ENCODE measurements around the gene GAGE1. TPM values are rescaled to one million over a fixed set of nuclear protein-coding genes. Genes with fewer than 3 reads are reported as not detected.

The GAGE1 gene, protein sequence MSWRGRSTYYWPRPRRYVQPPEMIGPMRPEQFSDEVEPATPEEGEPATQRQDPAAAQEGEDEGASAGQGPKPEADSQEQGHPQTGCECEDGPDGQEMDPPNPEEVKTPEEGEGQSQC
- total RNA-seq (2014; rRNA removed; shearing (Covaris generic)): 29.5 and 37.1 TPM in 2 replicates

DNA sequence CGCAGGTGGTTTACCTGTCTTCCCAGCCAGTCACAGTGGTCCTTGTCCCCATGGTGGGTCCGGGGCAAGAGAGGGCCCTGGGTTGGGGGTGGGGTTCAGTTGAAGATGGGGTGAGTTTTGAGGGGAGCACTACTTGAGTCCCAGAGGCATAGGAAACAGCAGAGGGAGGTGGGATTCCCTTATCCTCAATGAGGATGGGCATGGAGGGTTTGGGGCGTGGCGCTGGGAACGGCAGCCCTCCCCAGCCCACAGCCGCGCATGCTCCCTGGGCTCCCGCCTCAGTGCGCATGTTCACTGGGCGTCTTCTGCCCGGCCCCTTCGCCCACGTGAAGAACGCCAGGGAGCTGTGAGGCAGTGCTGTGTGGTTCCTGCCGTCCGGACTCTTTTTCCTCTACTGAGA, at the start of gene GAGE1:
TSS of gene GAGE1 (plus strand) at position 301 of the 400 bp plus-strand sequence. CDS start 1,155 bp downstream, outside the sequence.

GRCh38 chrX:49550989-49551388, 47.8 kb upstream of the GAGE1 start, which contains the start of gene GAGE12E:
TSS of gene GAGE12E (plus strand) at chrX:49551289. CDS start at chrX:49552444, 1,155 bp downstream.

GRCh38 chrX:49560542-49560941, 38.3 kb upstream of the GAGE1 start, which contains the start of gene GAGE12F:
TSS of gene GAGE12F (plus strand) at chrX:49560842. CDS start at chrX:49561997, 1,155 bp downstream.

DNA sequence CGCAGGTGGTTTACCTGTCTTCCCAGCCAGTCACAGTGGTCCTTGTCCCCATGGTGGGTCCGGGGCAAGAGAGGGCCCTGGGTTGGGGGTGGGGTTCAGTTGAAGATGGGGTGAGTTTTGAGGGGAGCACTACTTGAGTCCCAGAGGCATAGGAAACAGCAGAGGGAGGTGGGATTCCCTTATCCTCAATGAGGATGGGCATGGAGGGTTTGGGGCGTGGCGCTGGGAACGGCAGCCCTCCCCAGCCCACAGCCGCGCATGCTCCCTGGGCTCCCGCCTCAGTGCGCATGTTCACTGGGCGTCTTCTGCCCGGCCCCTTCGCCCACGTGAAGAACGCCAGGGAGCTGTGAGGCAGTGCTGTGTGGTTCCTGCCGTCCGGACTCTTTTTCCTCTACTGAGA, 28.7 kb upstream of the GAGE1 start, which contains the start of gene GAGE12G:
TSS of gene GAGE12G (plus strand) at position 301 of the 400 bp plus-strand sequence. CDS start 1,155 bp downstream, outside the sequence.

DNA sequence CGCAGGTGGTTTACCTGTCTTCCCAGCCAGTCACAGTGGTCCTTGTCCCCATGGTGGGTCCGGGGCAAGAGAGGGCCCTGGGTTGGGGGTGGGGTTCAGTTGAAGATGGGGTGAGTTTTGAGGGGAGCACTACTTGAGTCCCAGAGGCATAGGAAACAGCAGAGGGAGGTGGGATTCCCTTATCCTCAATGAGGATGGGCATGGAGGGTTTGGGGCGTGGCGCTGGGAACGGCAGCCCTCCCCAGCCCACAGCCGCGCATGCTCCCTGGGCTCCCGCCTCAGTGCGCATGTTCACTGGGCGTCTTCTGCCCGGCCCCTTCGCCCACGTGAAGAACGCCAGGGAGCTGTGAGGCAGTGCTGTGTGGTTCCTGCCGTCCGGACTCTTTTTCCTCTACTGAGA, 19.2 kb upstream of the GAGE1 start, which contains the start of gene GAGE12H:
TSS of gene GAGE12H (plus strand) at position 301 of the 400 bp plus-strand sequence. CDS start 1,155 bp downstream, outside the sequence.

DNA sequence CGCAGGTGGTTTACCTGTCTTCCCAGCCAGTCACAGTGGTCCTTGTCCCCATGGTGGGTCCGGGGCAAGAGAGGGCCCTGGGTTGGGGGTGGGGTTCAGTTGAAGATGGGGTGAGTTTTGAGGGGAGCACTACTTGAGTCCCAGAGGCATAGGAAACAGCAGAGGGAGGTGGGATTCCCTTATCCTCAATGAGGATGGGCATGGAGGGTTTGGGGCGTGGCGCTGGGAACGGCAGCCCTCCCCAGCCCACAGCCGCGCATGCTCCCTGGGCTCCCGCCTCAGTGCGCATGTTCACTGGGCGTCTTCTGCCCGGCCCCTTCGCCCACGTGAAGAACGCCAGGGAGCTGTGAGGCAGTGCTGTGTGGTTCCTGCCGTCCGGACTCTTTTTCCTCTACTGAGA, 9.6 kb upstream of the GAGE1 start, which contains the start of gene GAGE2A:
TSS of gene GAGE2A (plus strand) at position 301 of the 400 bp plus-strand sequence. CDS start 1,155 bp downstream, outside the sequence.

Other genes with a start within 250 kb of the GAGE1 start
- not detected in 2 replicates for gene GAGE12C, start 66.8 kb upstream of the GAGE1 start, total RNA-seq (2014; rRNA removed; shearing (Covaris generic))
- not detected in 2 replicates for gene GAGE12D, start 57.3 kb upstream of the GAGE1 start, total RNA-seq (2014; rRNA removed; shearing (Covaris generic))
- 12.0 and 13.1 TPM in 2 replicates for gene GAGE12E, start 47.7 kb upstream of the GAGE1 start, total RNA-seq (2014; rRNA removed; shearing (Covaris generic))
- not detected in 2 replicates for gene GAGE12F, start 38.2 kb upstream of the GAGE1 start, total RNA-seq (2014; rRNA removed; shearing (Covaris generic))
- not detected in 2 replicates for gene GAGE12G, start 28.6 kb upstream of the GAGE1 start, total RNA-seq (2014; rRNA removed; shearing (Covaris generic))
- 1.0 TPM in 1 of 2 replicates, not detected in the other for gene GAGE12H, start 19.1 kb upstream of the GAGE1 start, total RNA-seq (2014; rRNA removed; shearing (Covaris generic))
- 28.0 and 28.9 TPM in 2 replicates for gene GAGE2A, start 9.5 kb upstream of the GAGE1 start, total RNA-seq (2014; rRNA removed; shearing (Covaris generic))
- gene PAGE1, start 97.0 kb downstream of the GAGE1 start, total RNA-seq (2014; rRNA removed; shearing (Covaris generic)): 3.6 and 7.5 TPM in 2 replicates
- gene PAGE4, start 230.3 kb downstream of the GAGE1 start, total RNA-seq (2014; rRNA removed; shearing (Covaris generic)): not detected in 2 replicates

Data from A375 (cell line).